IMR-90 (cell line): ENCODE results near the gene DNAI2. TPM values are rescaled to one million over a fixed set of nuclear protein-coding genes. Genes with fewer than 3 reads are reported as not detected.

ENCODE experiments used
- ATAC-seq: fragments of 200-7000 bp; cut with Tn5 transposase; 2 replicates; pipeline ENCODE4 v1.9.1; 2020; ENCODE audit warnings: low read depth, mild to moderate bottlenecking, moderate library complexity
- BruUV-seq: library from RNA; stranded (reverse); fragments of 400-500 nt; replicated peaks from 2 replicates; lab custom pipeline; 2021; lab: Mats Ljungman, UMichigan
- CTCF ChIA-PET: fragments of 300-600 bp; formaldehyde crosslinking; extraction: SDS; loops from one replicate; lab custom pipeline; 2021; ENCODE audit warnings: antibody characterized with exemption; lab: Yijun Ruan, JAX
- POLR2A ChIA-PET: fragments of 300-600 bp; sonication (Branson Sonifier 250); formaldehyde crosslinking; loops from one replicate; lab custom pipeline; 2022; ENCODE audit warnings: antibody characterized with exemption; ENCODE audit not compliant: unreplicated experiment; lab: Charles Lee
- DNase-seq: peaks from one replicate; pipeline ENCODE4 v3.0.0; 2013
- H2AFZ ChIP-seq: replicated peaks from 2 replicates; pipeline ENCODE3; 2013; ENCODE audit warnings: low read length, mild to moderate bottlenecking; ENCODE audit not compliant: poor library complexity
- H2AK5ac ChIP-seq: 2 replicates; pipeline ENCODE4 v1.6.1; 2013; ENCODE audit warnings: low read depth, low read length, inconsistent platforms
- H2AK9ac ChIP-seq: replicated peaks from 2 replicates; pipeline ENCODE3; 2013; ENCODE audit warnings: mild to moderate bottlenecking, low read depth, low read length, moderate library complexity; ENCODE audit not compliant: poor library complexity
- H2BK120ac ChIP-seq: 2 replicates; pipeline ENCODE4 v1.6.1; 2013; ENCODE audit warnings: low read depth, low read length, inconsistent platforms
- H2BK15ac ChIP-seq: 3 replicates; pipeline ENCODE4 v1.6.1; 2013; ENCODE audit warnings: low read depth, low read length, inconsistent platforms
- H2BK20ac ChIP-seq: 2 replicates; pipeline ENCODE4 v1.6.1; 2013; ENCODE audit warnings: low read depth, mild to moderate bottlenecking, inconsistent platforms, low read length, moderate library complexity
- H2BK5ac ChIP-seq: 2 replicates; pipeline ENCODE4 v1.6.1; 2013; ENCODE audit warnings: mild to moderate bottlenecking, low read depth, low read length, inconsistent platforms; ENCODE audit not compliant: poor library complexity, severe bottlenecking
- H3K14ac ChIP-seq: replicated peaks from 2 replicates; pipeline ENCODE4 v1.6.1; 2013; ENCODE audit warnings: low read depth, low read length, inconsistent platforms
- H3K18ac ChIP-seq: 2 replicates; pipeline ENCODE4 v1.6.1; 2013; ENCODE audit warnings: low read depth, low read length, control low read depth
- H3K23ac ChIP-seq: 2 replicates; pipeline ENCODE4 v1.6.1; 2013; ENCODE audit warnings: low read depth, low read length, inconsistent platforms
- H3K27ac ChIP-seq: 2 replicates; pipeline ENCODE4 v1.5.1; 2013; ENCODE audit warnings: mild to moderate bottlenecking, control low read depth, low read length; ENCODE audit not compliant: insufficient read depth
- H3K27me3 ChIP-seq: 2 replicates; pipeline ENCODE4 v1.6.1; 2013; ENCODE audit warnings: low read length; ENCODE audit not compliant: control insufficient read depth, insufficient read depth
- H3K36me3 ChIP-seq: 2 replicates; pipeline ENCODE4 v1.6.1; 2013; ENCODE audit warnings: low read length, mixed read lengths; ENCODE audit not compliant: control insufficient read depth, insufficient read depth
- H3K4ac ChIP-seq: 2 replicates; pipeline ENCODE4 v1.6.1; 2013; ENCODE audit warnings: low read depth, low read length, inconsistent platforms
- H3K4me1 ChIP-seq: 2 replicates; pipeline ENCODE4 v1.6.1; 2013; ENCODE audit warnings: low read length, mixed read lengths; ENCODE audit not compliant: control insufficient read depth, insufficient read depth
- H3K4me2 ChIP-seq: 2 replicates; pipeline ENCODE4 v1.6.1; 2013; ENCODE audit warnings: low read depth, mild to moderate bottlenecking, control low read depth, low read length, moderate library complexity
- H3K4me3 ChIP-seq: 2 replicates; pipeline ENCODE4 v1.5.1; 2013; ENCODE audit warnings: low read depth, mild to moderate bottlenecking, control low read depth, low read length, moderate library complexity; ENCODE audit not compliant: insufficient read depth
- H3K56ac ChIP-seq: 2 replicates; pipeline ENCODE4 v1.6.1; 2013; ENCODE audit warnings: low read length, inconsistent platforms; ENCODE audit not compliant: insufficient read depth; ENCODE audit errors: extremely low read depth
- H3K79me1 ChIP-seq, 2 experiments: 2 replicates each; pipeline ENCODE4 v1.6.1; 2013; ENCODE audit warnings: low read length in 2 of 2, inconsistent platforms in 1 of 2, low read depth in 1 of 2
- H3K9ac ChIP-seq: 2 replicates; pipeline ENCODE4 v1.6.1; 2013; ENCODE audit warnings: low read depth, low read length, control low read depth
- H3K9me1 ChIP-seq: 2 replicates; pipeline ENCODE4 v1.6.1; 2013; ENCODE audit warnings: low read length, inconsistent platforms; ENCODE audit not compliant: insufficient read depth
- H3K9me3 ChIP-seq: 2 replicates; pipeline ENCODE4 v1.6.1; 2013; ENCODE audit warnings: low read length; ENCODE audit not compliant: control insufficient read depth, insufficient read depth
- H4K20me1 ChIP-seq: 2 replicates; pipeline ENCODE4 v1.6.1; 2013; ENCODE audit warnings: low read length, inconsistent platforms; ENCODE audit not compliant: insufficient read depth
- H4K5ac ChIP-seq: 2 replicates; pipeline ENCODE4 v1.6.1; 2013; ENCODE audit warnings: mild to moderate bottlenecking, low read depth, low read length, control low read depth
- H4K8ac ChIP-seq, 2 experiments: 2 replicates each; pipeline ENCODE4 v1.6.1; 2013; ENCODE audit warnings: low read depth in 2 of 2, low read length in 2 of 2, control low read depth in 1 of 2, inconsistent platforms in 1 of 2
- H4K91ac ChIP-seq: 2 replicates; pipeline ENCODE4 v1.6.1; 2013; ENCODE audit warnings: low read depth, low read length, inconsistent platforms; ENCODE audit not compliant: insufficient read depth
- BHLHE40 ChIP-seq: fragments of 150-350 bp; IDR thresholded peaks from 2 replicates; pipeline ENCODE4 v1.6.1; 2016; ENCODE audit warnings: mild to moderate bottlenecking, low read depth, low read length
- CEBPB ChIP-seq: IDR thresholded peaks from 2 replicates; pipeline ENCODE4 v1.6.1; 2012; ENCODE audit warnings: low read depth, low read length, improper control_type of control experiment
- CHD1 ChIP-seq: IDR thresholded peaks from 2 replicates; pipeline ENCODE4 v1.6.1; 2012; ENCODE audit warnings: low read depth, low read length, improper control_type of control experiment
- CTCF ChIP-seq: conservative IDR thresholded peaks from 2 replicates; pipeline ENCODE4 v1.5.1; 2012; ENCODE audit warnings: mild to moderate bottlenecking, low read depth, low read length, improper control_type of control experiment
- ELK1 ChIP-seq: fragments of 150-350 bp; IDR thresholded peaks from 2 replicates; pipeline ENCODE4 v1.6.1; 2016; ENCODE audit warnings: low read depth, mild to moderate bottlenecking, low read length, moderate library complexity, borderline replicate concordance
- FOS ChIP-seq: fragments of 150-350 bp; IDR thresholded peaks from 2 replicates; pipeline ENCODE4 v1.6.1; 2016; ENCODE audit warnings: low read depth, low read length
- MAFK ChIP-seq: IDR thresholded peaks from 2 replicates; pipeline ENCODE4 v1.6.1; 2012; ENCODE audit warnings: low read depth, low read length, improper control_type of control experiment
- MAZ ChIP-seq: IDR thresholded peaks from 2 replicates; pipeline ENCODE4 v1.6.1; 2012; ENCODE audit warnings: low read depth, mild to moderate bottlenecking, low read length, improper control_type of control experiment, moderate library complexity, borderline replicate concordance
- MXI1 ChIP-seq: IDR thresholded peaks from 2 replicates; pipeline ENCODE4 v1.6.1; 2012; ENCODE audit warnings: low read depth, mild to moderate bottlenecking, low read length, moderate library complexity, borderline replicate concordance
- NFE2L2 ChIP-seq: fragments of 150-350 bp; IDR thresholded peaks from 2 replicates; pipeline ENCODE4 v1.6.1; 2016; ENCODE audit warnings: low read depth, mild to moderate bottlenecking, low read length
- POLR2A ChIP-seq: IDR thresholded peaks from 2 replicates; pipeline ENCODE4 v1.6.1; 2012; ENCODE audit warnings: mild to moderate bottlenecking, low read depth, low read length
- RAD21 ChIP-seq: IDR thresholded peaks from 2 replicates; pipeline ENCODE4 v1.6.1; 2012; ENCODE audit warnings: low read length, improper control_type of control experiment
- RCOR1 ChIP-seq: IDR thresholded peaks from 2 replicates; pipeline ENCODE4 v1.6.1; 2012; ENCODE audit warnings: mild to moderate bottlenecking, low read length, improper control_type of control experiment; ENCODE audit not compliant: insufficient replicate concordance
- RFX5 ChIP-seq: IDR thresholded peaks from 2 replicates; pipeline ENCODE4 v1.8.0; 2012; ENCODE audit warnings: low read depth, mild to moderate bottlenecking, low read length, moderate library complexity
- SMC3 ChIP-seq: fragments of 150-350 bp; IDR thresholded peaks from 2 replicates; pipeline ENCODE4 v1.6.1; 2016; ENCODE audit warnings: low read depth, mild to moderate bottlenecking, antibody characterized with exemption, low read length, moderate library complexity
- USF2 ChIP-seq: fragments of 150-350 bp; IDR thresholded peaks from 2 replicates; pipeline ENCODE4 v1.6.1; 2017; ENCODE audit warnings: mild to moderate bottlenecking, antibody characterized with exemption, low read length, low read depth
- WGBS, 2 experiments: methylation state at CpG; one replicate each; pipeline versions ENCODE4 v1.1.5 to v1.1.7; 2013; ENCODE audit warnings: missing lambda C conversion rate in 2 of 2; ENCODE audit not compliant: insufficient read length in 1 of 2; ENCODE audit errors: extremely low coverage in 2 of 2; 5-methylcytosine and 5-hydroxymethylcytosine counted together
- dilution Hi-C: fragments of 300-500 bp; cut with HindIII; formaldehyde crosslinking; loops from one replicate; pipeline ENCODE4 v1.14.3; 2018; ENCODE audit warnings: low sequenced_read_pairs; ENCODE audit not compliant: unreplicated experiment
- in situ Hi-C: fragments of 300-500 bp; cut with MboI; formaldehyde crosslinking; loops from 3 replicates; pipeline ENCODE4 v1.14.3; 2019; ENCODE audit warnings: low sequenced_read_pairs, inconsistent platforms, mixed read lengths
- intact Hi-C: fragments of 100-400 bp; cut with micrococcal nuclease; formaldehyde crosslinking; loops from 2 replicates; pipeline ENCODE4 v1.10.0; 2022
- polyA plus RNA-seq, 3 experiments: library from polyadenylated mRNA; depleted of rRNA; stranded (reverse); fragments of >200 nt; gene quantifications; 2 replicates each; pipeline ENCODE4 v1.2.3, GENCODE V29; 2012; ENCODE audit warnings: low replicate concordance in 1 of 3
- total RNA-seq: library from RNA; depleted of rRNA; stranded (reverse); fragments of >200 nt; gene quantifications from 2 replicates; pipeline ENCODE4 v1.2.3, GENCODE V29; 2012

The DNAI2 gene
- total and polyA plus RNA-seq, 2 of the 4 experiments (the other 2 are of a cell fraction): not detected

- POLR2A ChIA-PET: no interaction called here
- TF ChIP-seq POLR2A: no peak
- no peak for TF ChIP-seq SMC3
- no peak for TF ChIP-seq FOS
- no peak for TF ChIP-seq CTCF
- no peak for TF ChIP-seq BHLHE40
- TF ChIP-seq NFE2L2: no peak
- no peak for TF ChIP-seq RAD21
- TF ChIP-seq MXI1: no peak
- no peak for TF ChIP-seq CHD1
- TF ChIP-seq USF2: no peak
- no peak for TF ChIP-seq MAZ
- no peak for TF ChIP-seq MAFK
- no peak for TF ChIP-seq ELK1
- no peak for TF ChIP-seq CEBPB
- no peak for TF ChIP-seq RFX5
- TF ChIP-seq RCOR1: no peak
- CTCF ChIA-PET: no interaction called here
- DNase-seq (no peak), ATAC-seq (no peak)
- H3K56ac ChIP-seq: no peak overlapping the region
- no peak overlapping the region for H4K5ac ChIP-seq
- no peak overlapping the region for H2BK5ac ChIP-seq
- no peak overlapping the region for H3K27ac ChIP-seq
- no peak overlapping the region for H2BK120ac ChIP-seq
- no peak overlapping the region for H4K8ac ChIP-seq
- H3K18ac ChIP-seq: no peak overlapping the region
- no peak overlapping the region for H2BK15ac ChIP-seq
- no TSS peak for BruUV-seq
- H3K9ac ChIP-seq: no peak overlapping the region
- no peak overlapping the region for H2BK20ac ChIP-seq
- in situ Hi-C loops (no loop called here), dilution Hi-C loops (no loop called here), intact Hi-C loops (no loop called here)
- H3K9me3 ChIP-seq: no peaks in the 10 kb centered on the region
- no peaks in the 10 kb centered on the region for H3K36me3 ChIP-seq
- H3K23ac ChIP-seq: no peak overlapping the region
- H2AFZ ChIP-seq: no peak overlapping the region
- no peak overlapping the region for H3K4ac ChIP-seq
- no peak overlapping the region for H4K91ac ChIP-seq
- H2AK5ac ChIP-seq: no peak overlapping the region
- no peak overlapping the region for H2AK9ac ChIP-seq
- no peaks in the 10 kb centered on the region for H4K20me1 ChIP-seq
- no peak overlapping the region for H3K4me3 ChIP-seq
- H3K9me1 ChIP-seq: no peaks in the 10 kb centered on the region
- 86% methylated on average over 7 of the region's 14 CpGs; no CpG with 5 or more reads in 1 of the 2 experiments for WGBS, 2 experiments
- no peaks in the 10 kb centered on the region for H3K4me1 ChIP-seq
- no peaks in the 10 kb centered on the region for H3K79me1 ChIP-seq
- no peak overlapping the region for H3K4me2 ChIP-seq
- peaks cover 5% of the 10 kb centered on the region; the same call in 1 of the 2 replicates for H3K27me3 ChIP-seq
- no peak overlapping the region for H3K14ac ChIP-seq
Observed at GRCh38 chr17:74347646-74348045, 73.6 kb downstream of the DNAI2 start.
